DOHH2 (cell line): Measurements from ENCODE around the gene MAGEB3.

Experiments used
- CTCF ChIP-seq: fragments of 200-600 bp; sonication (generic); IDR thresholded peaks from one replicate; pipeline ENCODE4 v1.5.1; 2014; ENCODE audit warnings: antibody characterized with exemption, mild to moderate bottlenecking, low read depth, low read length; ENCODE audit not compliant: poor library complexity, severe bottlenecking
- EZH2phosphoT487 ChIP-seq: fragments of 200-600 bp; sonication (generic); IDR thresholded peaks from 2 replicates; pipeline ENCODE4 v1.6.1; 2017; ENCODE audit warnings: borderline replicate concordance, mild to moderate bottlenecking, antibody characterized with exemption, low read length, moderate library complexity, mixed read lengths

GRCh38 chrX:30181353-30181752 is 49.1 kb upstream of the MAGEB3 start:
- no peak for TF ChIP-seq CTCF
- TF ChIP-seq EZH2phosphoT487 = no peak
